ENCODE results near the gene FRMD4A.

DNA sequence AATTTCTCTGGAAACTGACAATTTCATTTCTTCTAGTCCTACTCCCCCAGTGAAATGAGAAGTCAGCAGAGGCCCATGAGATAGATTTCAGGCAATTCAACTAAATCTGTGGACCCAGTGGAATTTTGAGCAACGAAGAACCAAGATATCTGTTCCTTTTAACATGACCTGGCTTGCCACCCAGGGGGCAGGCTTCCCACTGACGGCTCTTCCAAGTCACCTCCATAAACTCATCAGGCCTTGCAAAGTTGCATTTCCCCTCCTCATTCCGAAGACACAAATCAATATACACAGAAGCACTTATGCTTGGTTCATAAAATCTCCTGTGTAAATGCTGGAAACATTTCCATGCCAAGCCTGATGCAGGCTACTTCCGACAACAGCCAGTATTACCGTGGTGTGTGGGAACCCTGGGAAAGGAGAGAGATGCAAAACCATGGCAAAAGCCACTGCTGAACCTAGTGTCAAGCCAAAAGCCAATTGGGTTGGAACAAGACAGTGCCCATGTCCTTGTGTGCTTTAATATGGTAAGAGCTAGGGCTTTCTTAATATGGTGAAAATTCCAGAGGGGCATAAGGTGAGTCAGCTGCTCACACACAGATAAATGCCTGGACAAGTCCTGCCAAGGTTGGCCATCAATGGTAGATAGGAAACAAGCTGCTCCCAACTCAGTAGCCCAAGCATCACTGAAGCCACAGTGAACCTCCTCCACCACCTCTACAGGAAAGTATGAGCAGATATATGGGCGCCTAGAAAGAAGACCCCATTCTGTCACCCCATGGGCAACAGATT is 1.6 kb downstream of the FRMD4A start:
- TF ChIP-seq, protein P1, sequence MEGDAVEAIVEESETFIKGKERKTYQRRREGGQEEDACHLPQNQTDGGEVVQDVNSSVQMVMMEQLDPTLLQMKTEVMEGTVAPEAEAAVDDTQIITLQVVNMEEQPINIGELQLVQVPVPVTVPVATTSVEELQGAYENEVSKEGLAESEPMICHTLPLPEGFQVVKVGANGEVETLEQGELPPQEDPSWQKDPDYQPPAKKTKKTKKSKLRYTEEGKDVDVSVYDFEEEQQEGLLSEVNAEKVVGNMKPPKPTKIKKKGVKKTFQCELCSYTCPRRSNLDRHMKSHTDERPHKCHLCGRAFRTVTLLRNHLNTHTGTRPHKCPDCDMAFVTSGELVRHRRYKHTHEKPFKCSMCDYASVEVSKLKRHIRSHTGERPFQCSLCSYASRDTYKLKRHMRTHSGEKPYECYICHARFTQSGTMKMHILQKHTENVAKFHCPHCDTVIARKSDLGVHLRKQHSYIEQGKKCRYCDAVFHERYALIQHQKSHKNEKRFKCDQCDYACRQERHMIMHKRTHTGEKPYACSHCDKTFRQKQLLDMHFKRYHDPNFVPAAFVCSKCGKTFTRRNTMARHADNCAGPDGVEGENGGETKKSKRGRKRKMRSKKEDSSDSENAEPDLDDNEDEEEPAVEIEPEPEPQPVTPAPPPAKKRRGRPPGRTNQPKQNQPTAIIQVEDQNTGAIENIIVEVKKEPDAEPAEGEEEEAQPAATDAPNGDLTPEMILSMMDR (IDR thresholded peaks at IDR 0.05): no peak
- no peak for TF ChIP-seq EP300 (IDR thresholded peaks at IDR 0.05)
- no peak for TF ChIP-seq POLR2AphosphoS5 (IDR thresholded peaks at IDR 0.05)
